A172 (cell line): ENCODE results near the gene CCAR1. TPM values are rescaled to one million over a fixed set of nuclear protein-coding genes. Genes with fewer than 3 reads are reported as not detected.
"Not testable (repeated sequence)": the region's sequence is repeated elsewhere in the genome, so short reads cannot be mapped to it uniquely, and the experiment has no call there.

Experiments
- DNase-seq: peaks from one replicate; pipeline ENCODE4 v3.0.0-alpha.2; 2015; ENCODE audit warnings: low spot score
- total RNA-seq: library from RNA; depleted of rRNA; stranded (reverse); fragments of >200 nt; shearing (Covaris generic); gene quantifications from 2 replicates; pipeline ENCODE4 v1.2.3, GENCODE V29; 2014

The CCAR1 gene
- total RNA-seq, 1 experiment from 2014 or later, result 62.3 TPM

- DNase-seq, result no peak
Measured at GRCh38 chr10:68756766-68757165, 35.7 kb downstream of the CCAR1 start.

- DNase-seq, result no peak
Measured at GRCh38 chr10:68759223-68759863, 38.3 kb downstream of the CCAR1 start.

- no peak for DNase-seq
Measured at GRCh38 chr10:68759967-68760366, 38.9 kb downstream of the CCAR1 start.

- not testable (repeated sequence) for DNase-seq
Measured at GRCh38 chr10:68767407-68767806, 46.4 kb downstream of the CCAR1 start.

GRCh38 chr10:68781613-68782574, 60.9 kb downstream of the CCAR1 start:
- no peak for DNase-seq

- DNase-seq, result peak; percentile 27
Measured at GRCh38 chr10:68784476-68784875, 63.4 kb downstream of the CCAR1 start.

GRCh38 chr10:68787813-68788212, 66.8 kb downstream of the CCAR1 start:
- no peak for DNase-seq

- no peak for DNase-seq
Measured at GRCh38 chr10:68790476-68790875, 69.4 kb downstream of the CCAR1 start.

GRCh38 chr10:68792115-68792514, 71.1 kb downstream of the CCAR1 start:
- DNase-seq, result no peak

- no peak for DNase-seq
Measured at GRCh38 chr10:68795886-68796532, 75.0 kb downstream of the CCAR1 start.

GRCh38 chr10:68796605-68797004, 75.6 kb downstream of the CCAR1 start:
- no peak for DNase-seq

- no peak for DNase-seq
Measured at GRCh38 chr10:68800211-68800610, 79.2 kb downstream of the CCAR1 start.

- no peak for DNase-seq
Measured at GRCh38 chr10:68804692-68805091, 83.7 kb downstream of the CCAR1 start.

GRCh38 chr10:68810830-68811229, 89.8 kb downstream of the CCAR1 start:
- DNase-seq, result not testable (repeated sequence)

GRCh38 chr10:68811314-68812009, 90.4 kb downstream of the CCAR1 start:
- no peak for DNase-seq

GRCh38 chr10:68812420-68812819, 91.4 kb downstream of the CCAR1 start:
- DNase-seq, result no peak

- no peak for DNase-seq
Measured at GRCh38 chr10:68813559-68813958, 92.5 kb downstream of the CCAR1 start.

- DNase-seq, result no peak
Measured at GRCh38 chr10:68816796-68817412, 95.9 kb downstream of the CCAR1 start.

GRCh38 chr10:68820359-68820758, 99.3 kb downstream of the CCAR1 start:
- not testable (repeated sequence) for DNase-seq

- not testable (repeated sequence) for DNase-seq
Measured at GRCh38 chr10:68822626-68823025, 101.6 kb downstream of the CCAR1 start.
